Motor neuron (in vitro differentiated cells): ENCODE results near the gene TTLL11. TPM values are rescaled to one million over a fixed set of nuclear protein-coding genes. Genes with fewer than 3 reads are reported as not detected.
"Not testable (repeated sequence)": the region's sequence is repeated elsewhere in the genome, so short reads cannot be mapped to it uniquely, and the experiment has no call there.

Experiments
- ATAC-seq, 8 experiments: fragments of 200-7000 bp; cut with Tn5 transposase; replicated peaks in 6 of 8; 2 replicates each; pipeline ENCODE4 v1.8.0; 2021; ENCODE audit warnings: mild to moderate bottlenecking in 8 of 8, moderate library complexity in 8 of 8
- H3K27ac ChIP-seq, 2 donors: fragments of 250-450 bp; sonication (Bioruptor Pico); 2 replicates each; pipeline ENCODE4 v1.9.0; 2021; ENCODE audit warnings: antibody characterized with exemption in 2 of 2, mild to moderate bottlenecking in 2 of 2, moderate library complexity in 1 of 2
- H3K4me1 ChIP-seq, 2 donors: fragments of 250-450 bp; sonication (Bioruptor Pico); replicated peaks in 1 of 2; 2 replicates each; pipeline ENCODE4 v1.6.1; 2021; ENCODE audit warnings: antibody characterized with exemption in 2 of 2, mild to moderate bottlenecking in 2 of 2, moderate library complexity in 1 of 2
- H3K4me3 ChIP-seq, 5 donors: fragments of 250-450 bp; sonication (Bioruptor Pico); 2 replicates each; pipeline ENCODE4 v1.9.0; 2021; ENCODE audit warnings: antibody characterized with exemption in 5 of 5, mild to moderate bottlenecking in 5 of 5, moderate library complexity in 4 of 5
- WGBS, 10 experiments: fragments of 450-650 bp; shearing (Covaris generic); methylation state at CpG; one replicate each; pipeline ENCODE4 v1.0.0; 2022; 5-methylcytosine and 5-hydroxymethylcytosine counted together
- in situ Hi-C, 9 experiments: fragments of 400-800 bp; cut with MboI; loops; one replicate each; pipeline ENCODE4 v1.15.0; 2021; ENCODE audit warnings: low sequenced_read_pairs in 9 of 9, low pct_unique_long_range_greater_than_20kb in 2 of 9; ENCODE audit not compliant: unreplicated experiment in 9 of 9
- total RNA-seq, 8 experiments: library from RNA; unstranded; fragments of 300-600 nt; gene quantifications; 2 replicates each; pipeline versions ENCODE4 v1.2.3 to v1.2.4, GENCODE V29; 2022

TTLL11 gene
- total RNA-seq, 8 experiments from 2014 or later: 5.7 to 16.9 (median 11.2) TPM

DNA sequence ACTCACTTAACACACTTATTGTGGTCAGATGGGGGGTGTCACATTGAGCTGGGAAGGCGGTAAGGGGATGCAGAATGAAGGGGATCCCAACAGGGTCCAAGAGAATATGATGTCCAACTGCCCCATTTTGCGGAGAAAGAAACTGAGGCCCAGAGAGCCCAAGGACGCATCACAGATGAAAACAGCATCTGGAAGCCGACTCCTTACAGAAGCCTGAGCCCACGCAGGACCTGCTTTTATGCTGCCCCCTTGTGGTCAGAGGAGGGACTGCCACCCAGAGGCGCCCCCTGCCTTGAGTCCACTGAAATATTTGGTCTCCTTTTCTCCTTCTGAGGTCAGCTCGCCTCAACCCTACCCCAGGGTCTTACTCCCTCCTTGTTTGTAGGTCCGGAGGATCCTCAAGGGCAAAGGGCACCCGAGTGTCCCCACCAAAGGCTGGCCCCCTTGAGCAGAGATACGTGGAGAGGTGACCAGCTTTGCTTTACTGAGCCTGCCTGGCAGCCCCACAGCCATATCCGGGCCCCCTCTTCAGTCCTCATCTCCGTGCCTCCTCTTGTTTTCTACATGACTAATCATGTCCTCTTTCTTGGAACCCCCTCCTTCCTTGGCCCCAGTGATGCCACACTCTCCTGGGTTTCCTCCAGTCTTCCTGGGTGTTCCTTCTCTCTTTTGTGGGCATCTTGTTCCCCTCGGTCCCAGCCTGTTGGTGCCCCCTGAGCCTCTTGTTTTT, 30.0 kb upstream of the TTLL11 start:
- peaks cover 0 to 2% of the 10 kb centered on the region in 2 donors for H3K4me1 ChIP-seq
- in situ Hi-C loops: loop anchor here (10.0 to 25.0 kb wide), 5 partner anchors 222 to 689 kb away; partner anchors contain the start of genes OR1K1 (in 3 of the 9) and PTGS1 (in 1 of the 9)
- no peak overlapping the region for H3K27ac ChIP-seq
- ATAC-seq: peak; percentile 25 to 65 (median 36)
- no peak overlapping the region for H3K4me3 ChIP-seq
- 0 to 80% (median 20%) methylated on average over 1 to 10 of the region's 13 CpGs; no CpG with 5 or more reads in 1 of the 10 experiments for WGBS, 10 experiments

DNA sequence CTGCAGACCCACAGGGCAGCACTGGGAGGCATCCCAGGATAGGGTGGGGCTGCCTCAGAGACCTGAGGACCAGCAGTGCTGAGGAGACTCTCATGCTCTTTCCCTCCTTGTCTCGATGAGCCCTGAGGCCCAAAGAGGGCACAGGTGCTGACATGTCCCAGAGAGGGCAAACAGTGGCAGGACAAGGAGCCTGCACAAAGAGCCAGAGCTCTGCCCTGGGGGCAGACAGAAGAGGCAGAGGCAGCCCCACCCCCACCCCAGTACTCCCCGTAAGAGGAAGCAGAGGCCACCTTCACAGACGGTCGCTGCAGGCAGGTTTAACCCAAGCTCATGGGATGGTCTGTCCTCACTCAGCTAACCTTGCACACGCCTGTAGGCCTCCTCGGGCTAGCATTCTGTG, 29.4 kb upstream of the TTLL11 start:
- H3K4me1 ChIP-seq: peaks cover 0 to 2% of the 10 kb centered on the region in 2 donors
- WGBS, 10 experiments: no CpG with 5 or more reads among the region's 6 CpGs
- no peak overlapping the region for H3K27ac ChIP-seq
- H3K4me3 ChIP-seq: no peak overlapping the region
- no peak for ATAC-seq
- in situ Hi-C loops: loop anchor here (10.0 to 25.0 kb wide), 5 partner anchors 222 to 690 kb away; partner anchors contain the start of genes OR1K1 (in 3 of the 9) and PTGS1 (in 1 of the 9)

DNA sequence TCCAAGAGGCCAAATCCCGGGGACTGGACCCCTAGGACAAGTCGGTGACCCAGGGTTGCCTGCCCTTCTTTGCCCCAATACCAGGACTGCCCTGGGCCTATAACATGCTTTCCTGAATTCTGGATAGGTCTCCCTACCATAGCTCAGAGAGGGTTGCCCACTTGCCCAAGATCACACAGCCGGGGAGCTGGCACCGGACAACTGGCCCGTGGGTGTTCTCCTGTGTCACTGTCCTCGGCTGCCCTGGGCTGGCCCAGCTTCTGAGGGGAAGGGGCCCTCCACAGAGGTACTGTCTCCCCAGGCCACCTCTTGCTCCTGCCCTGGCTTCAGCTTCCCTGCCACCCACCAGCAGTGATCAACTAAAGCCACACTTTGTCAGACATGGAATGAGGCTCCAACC, 28.8 kb upstream of the TTLL11 start:
- Histone ChIP-seq H3K4me3 (no peak overlapping the region), H3K27ac (no peak overlapping the region), H3K4me1 (peaks cover 0 to 2% of the 10 kb centered on the region in 2 donors)
- 58 to 100% (median 90%) methylated on average over 1 to 6 of the region's 6 CpGs; no CpG with 5 or more reads in 6 of the 10 experiments for WGBS, 10 experiments
- no peak for ATAC-seq
- in situ Hi-C loops: loop anchor here (10.0 to 25.0 kb wide), 5 partner anchors 223 to 690 kb away; partner anchors contain the start of genes OR1K1 (in 3 of the 9) and PTGS1 (in 1 of the 9)

DNA sequence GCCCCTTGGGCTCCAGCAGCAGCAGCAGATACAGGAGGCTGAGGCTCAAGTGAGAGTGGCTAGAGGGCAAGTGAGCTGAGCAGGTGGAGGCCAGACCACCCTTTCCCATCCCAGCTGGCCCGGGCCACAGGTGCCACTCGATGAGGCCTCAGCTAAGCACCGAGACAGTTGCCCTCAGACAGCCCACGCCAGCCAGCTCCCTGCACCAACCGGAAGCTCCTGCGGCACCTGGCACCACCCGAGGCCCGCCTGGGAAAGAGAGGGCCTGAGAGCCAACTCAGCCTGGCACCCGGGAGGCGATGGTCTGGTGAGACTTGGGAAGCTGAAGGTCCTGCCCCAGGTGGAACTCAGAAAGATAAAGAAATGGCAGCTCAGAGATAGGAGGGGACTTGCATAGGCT, 28.3 kb upstream of the TTLL11 start:
- WGBS, 10 experiments: 60 to 100% (median 100%) methylated on average over 1 to 2 of the region's 10 CpGs; no CpG with 5 or more reads in 7 of the 10 experiments
- in situ Hi-C loops: loop anchor here (10.0 to 25.0 kb wide), 5 partner anchors 223 to 691 kb away; partner anchors contain the start of genes OR1K1 (in 3 of the 9) and PTGS1 (in 1 of the 9)
- ATAC-seq: no peak

DNA sequence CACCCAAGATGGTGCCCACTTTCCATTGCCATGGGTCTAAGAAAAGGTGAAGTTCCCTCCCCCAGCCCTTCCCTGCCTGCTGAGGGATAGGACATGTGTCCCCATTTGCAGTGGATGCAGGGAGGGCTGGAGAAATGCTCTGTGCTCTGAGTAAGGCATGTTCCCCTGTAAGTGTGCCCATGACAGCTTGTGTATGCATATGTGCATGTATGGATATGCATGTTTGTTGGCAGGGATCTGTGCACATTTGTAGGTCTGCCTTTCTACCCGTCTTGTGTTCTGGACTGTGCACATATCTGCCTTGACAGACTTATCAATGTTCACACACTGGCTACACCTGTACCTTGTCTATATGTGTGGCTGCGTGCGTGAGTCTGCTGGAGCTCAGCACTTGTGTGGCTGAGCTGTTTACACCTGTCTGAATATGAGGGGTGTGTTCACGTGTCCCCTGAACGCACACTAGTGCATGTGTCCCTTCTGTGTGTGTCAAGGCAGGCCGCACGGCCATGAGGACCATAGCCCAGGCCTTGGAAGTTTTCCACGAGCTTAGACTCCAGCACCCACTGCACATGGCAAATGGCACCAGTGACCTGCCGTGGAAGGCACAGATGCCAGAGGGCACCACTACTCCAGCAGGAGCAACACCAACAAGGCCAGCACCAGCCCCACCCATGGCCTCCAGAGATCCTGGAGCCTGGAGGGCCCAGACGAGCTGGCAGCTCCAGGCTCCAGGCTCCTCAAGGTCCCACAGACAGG, 27.4 kb upstream of the TTLL11 start:
- Histone ChIP-seq H3K27ac (no peak overlapping the region), H3K4me3 (no peak overlapping the region), H3K4me1 (peaks cover 0 to 3% of the 10 kb centered on the region in 2 donors)
- in situ Hi-C loops: loop anchor here (10.0 to 25.0 kb wide), 5 partner anchors 224 to 692 kb away; partner anchors contain the start of genes OR1K1 (in 3 of the 9) and PTGS1 (in 1 of the 9)
- 17 to 89% (median 53%) methylated on average over 1 to 6 of the region's 10 CpGs; no CpG with 5 or more reads in 5 of the 10 experiments for WGBS, 10 experiments
- peak in 3 of 8 experiments; percentile 8 to 74 (median 44) for ATAC-seq

More for the DNA sequence above, 28.3 kb upstream of the TTLL11 start:
- Histone ChIP-seq H3K27ac (no peak overlapping the region), H3K4me1 (no peaks in the 10 kb centered on the region), H3K4me3 (no peak overlapping the region)

DNA sequence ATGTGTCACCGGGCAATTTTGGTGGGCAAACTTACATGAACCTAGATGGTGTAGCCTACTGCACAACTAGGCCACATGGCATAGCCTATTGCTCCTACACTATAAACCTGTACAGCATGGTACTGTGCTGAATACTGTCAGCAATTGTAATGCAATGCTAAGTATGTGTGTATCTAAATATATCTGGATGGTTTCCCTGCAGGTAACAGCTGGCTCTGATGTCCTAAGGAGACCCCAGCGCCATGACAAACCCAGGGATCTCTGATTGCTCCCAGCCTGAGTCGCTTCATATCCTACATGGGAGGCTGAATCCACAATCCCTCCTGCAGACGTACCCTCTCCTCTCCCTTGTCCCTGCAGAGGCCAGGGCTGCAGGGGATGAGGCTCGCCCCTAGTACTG, 26.6 kb upstream of the TTLL11 start:
- in situ Hi-C loops: loop anchor here (10.0 to 25.0 kb wide), 5 partner anchors 225 to 693 kb away; partner anchors contain the start of genes OR1K1 (in 3 of the 9) and PTGS1 (in 1 of the 9)
- Histone ChIP-seq H3K4me1 (peaks cover 0 to 3% of the 10 kb centered on the region in 2 donors), H3K27ac (no peak overlapping the region), H3K4me3 (no peak overlapping the region)
- no peak for ATAC-seq
- 39 to 90% (median 66%) methylated on average over 1 to 3 of the region's 5 CpGs; no CpG with 5 or more reads in 4 of the 10 experiments for WGBS, 10 experiments

DNA sequence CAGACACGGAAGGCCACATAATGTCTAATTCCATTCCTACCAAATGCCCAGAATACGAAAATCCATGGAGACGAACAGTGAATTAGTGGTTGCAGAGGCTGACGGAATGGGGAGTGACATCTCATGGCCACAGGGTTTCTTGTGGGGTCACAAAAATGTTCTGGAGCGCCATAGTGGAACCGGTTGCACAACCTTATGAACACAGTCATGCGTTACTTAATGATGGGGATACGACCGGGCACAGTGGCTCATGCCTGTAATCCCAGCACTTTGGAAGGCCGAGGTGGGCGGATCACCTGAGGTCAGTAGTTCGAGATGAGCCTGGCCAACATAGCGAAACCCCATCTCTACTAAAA, 26.0 kb upstream of the TTLL11 start:
- no peak for ATAC-seq
- no peak overlapping the region for H3K4me3 ChIP-seq
- H3K27ac ChIP-seq: no peak overlapping the region
- H3K4me1 ChIP-seq: peaks cover 0 to 3% of the 10 kb centered on the region in 2 donors
- in situ Hi-C loops: loop anchor here in 5 of 9 experiments (25.0 kb wide), 3 partner anchors 243 to 693 kb away; partner anchors contain the start of genes OR1K1 (in 3 of the 5) and PTGS1 (in 1 of the 5)
- 40 to 100% (median 81%) methylated on average over 1 to 12 of the region's 13 CpGs; no CpG with 5 or more reads in 2 of the 10 experiments for WGBS, 10 experiments

DNA sequence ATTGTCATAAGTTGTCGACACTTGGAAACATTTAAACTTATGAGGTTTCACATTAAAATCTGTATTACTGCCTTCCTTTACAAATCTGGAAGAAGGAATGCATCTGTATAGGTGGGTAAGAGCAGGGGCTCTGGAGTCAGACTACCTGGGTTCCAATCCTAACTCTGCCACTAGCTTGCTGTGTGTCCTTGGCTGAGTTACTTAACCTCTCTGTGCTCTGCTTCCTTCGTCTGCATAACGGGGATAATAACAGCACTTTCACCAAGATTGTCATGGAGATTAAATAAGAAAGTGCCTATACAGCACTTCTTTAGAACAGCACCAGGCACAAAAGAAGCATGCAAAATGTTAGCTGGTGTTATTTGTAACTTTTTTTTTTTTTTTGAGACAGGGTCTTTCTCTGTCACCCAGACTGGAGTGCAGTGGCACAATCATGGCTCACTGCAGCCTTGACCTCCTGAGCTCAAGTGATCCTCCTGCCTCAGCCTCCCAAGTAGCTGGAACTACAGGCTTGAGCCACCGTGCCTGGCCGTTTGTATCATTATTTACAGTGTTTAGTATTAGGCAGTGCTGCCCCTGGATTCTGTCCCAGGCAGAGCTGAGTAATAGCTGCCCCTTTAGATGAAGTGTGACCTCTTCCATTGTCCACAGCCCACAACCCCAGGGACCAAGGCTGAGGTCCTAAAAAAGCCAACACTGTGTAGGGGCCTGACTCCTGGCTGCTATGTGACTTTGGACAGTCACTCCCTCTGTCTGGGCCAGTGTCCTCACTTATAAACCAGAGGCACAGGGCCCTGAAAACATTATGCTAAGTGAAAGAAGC, 25.4 kb upstream of the TTLL11 start:
- ATAC-seq: no peak
- in situ Hi-C loops: loop anchor here in 5 of 9 experiments (25.0 kb wide), 3 partner anchors 244 to 694 kb away; partner anchors contain the start of genes OR1K1 (in 3 of the 5) and PTGS1 (in 1 of the 5)
- H3K4me1 ChIP-seq: peaks cover 3% of the 10 kb centered on the region in 2 donors
- H3K27ac ChIP-seq: no peak overlapping the region
- H3K4me3 ChIP-seq: no peak overlapping the region
- 14 to 100% (median 76%) methylated on average over 1 to 5 of the region's 5 CpGs for WGBS, 10 experiments

DNA sequence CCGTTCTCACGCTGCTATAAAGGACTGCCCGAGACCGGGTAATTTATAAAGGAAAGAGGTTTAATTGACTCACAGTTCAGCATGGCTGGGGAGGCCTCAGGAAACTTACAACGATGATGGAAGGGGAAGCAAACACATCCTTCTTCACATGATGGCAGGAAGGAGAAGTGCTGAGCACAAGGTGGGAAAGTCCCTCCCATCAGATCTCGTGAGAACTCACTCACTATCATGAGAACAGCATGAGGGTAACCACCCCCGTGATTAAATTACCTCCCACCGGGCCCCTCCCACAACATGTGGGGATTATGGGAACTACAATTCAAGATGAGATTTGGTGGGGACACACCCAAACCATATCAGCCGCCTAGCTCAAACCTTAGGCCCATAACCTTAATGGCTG, 24.1 kb upstream of the TTLL11 start:
- not testable (repeated sequence) for ATAC-seq, H3K27ac ChIP-seq, H3K4me1 ChIP-seq, H3K4me3 ChIP-seq
- WGBS, 10 experiments: 60 to 94% (median 84%) methylated on average over 1 to 8 of the region's 9 CpGs; no CpG with 5 or more reads in 3 of the 10 experiments
- in situ Hi-C loops: loop anchor here in 5 of 9 experiments (25.0 kb wide), 3 partner anchors 245 to 695 kb away; partner anchors contain the start of genes OR1K1 (in 3 of the 5) and PTGS1 (in 1 of the 5)

DNA sequence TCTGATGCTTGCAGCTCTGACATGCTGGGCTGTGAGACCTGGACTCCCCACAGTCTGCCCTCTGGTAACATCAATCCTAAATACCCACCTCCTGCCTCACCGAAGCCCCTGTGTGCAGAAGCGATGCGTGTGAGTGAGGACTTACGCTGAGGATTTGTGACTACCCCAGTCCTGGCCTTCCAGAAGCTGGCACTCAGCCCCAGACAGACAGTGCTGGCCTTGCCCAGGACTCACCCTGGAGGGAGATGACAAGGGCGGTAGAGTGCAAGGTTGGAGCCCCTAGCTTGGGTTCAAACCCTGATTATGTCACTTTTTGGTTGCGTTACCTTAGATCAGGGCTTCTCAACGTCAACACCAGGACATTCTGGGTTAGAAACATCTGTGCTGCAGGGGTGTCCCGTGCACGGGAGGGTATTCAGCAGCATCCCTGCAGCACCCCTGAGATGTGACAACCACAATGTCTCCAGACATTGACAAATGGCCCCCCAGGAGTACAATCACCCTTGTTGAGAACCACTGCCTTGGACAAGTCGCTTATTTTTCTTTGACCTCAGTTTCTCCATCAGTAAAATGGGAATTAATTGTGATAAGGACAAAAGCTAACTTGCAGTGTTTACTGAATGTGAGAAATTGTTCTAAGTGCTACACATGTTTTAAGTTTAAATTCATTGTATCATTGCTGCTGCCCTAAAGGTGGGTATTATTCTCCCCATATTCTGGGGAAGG, 23.5 kb upstream of the TTLL11 start:
- Histone ChIP-seq H3K27ac (no peak overlapping the region), H3K4me1 (peaks cover 3 to 4% of the 10 kb centered on the region in 2 donors), H3K4me3 (no peak overlapping the region)
- ATAC-seq: no peak
- 64 to 100% (median 91%) methylated on average over 1 to 8 of the region's 10 CpGs; no CpG with 5 or more reads in 3 of the 10 experiments for WGBS, 10 experiments
- in situ Hi-C loops: loop anchor here in 5 of 9 experiments (25.0 kb wide), 3 partner anchors 246 to 696 kb away; partner anchors contain the start of genes OR1K1 (in 3 of the 5) and PTGS1 (in 1 of the 5)

DNA sequence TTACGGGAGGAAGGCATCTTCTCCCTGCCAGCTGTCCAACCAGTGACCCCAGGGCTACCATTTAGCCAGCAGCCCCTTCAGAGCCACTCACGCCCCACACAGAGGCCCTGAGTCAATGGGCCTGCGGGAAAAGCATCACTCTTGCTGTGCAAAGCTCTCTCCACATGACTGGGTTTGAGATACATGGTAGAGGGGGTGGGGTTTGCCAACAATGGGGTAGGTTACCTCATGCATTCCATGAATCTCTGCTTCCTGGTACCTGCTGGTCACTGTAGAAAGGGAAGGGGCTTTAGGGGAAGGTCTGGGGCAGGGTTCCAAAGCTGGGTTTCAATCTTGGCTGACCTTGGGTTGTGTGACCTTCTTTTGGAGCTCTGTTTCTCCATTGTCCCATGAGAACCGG, 22.9 kb upstream of the TTLL11 start:
- in situ Hi-C loops: loop anchor here in 5 of 9 experiments (25.0 kb wide), 3 partner anchors 246 to 696 kb away; partner anchors contain the start of genes OR1K1 (in 3 of the 5) and PTGS1 (in 1 of the 5)
- Histone ChIP-seq H3K27ac (no peak overlapping the region), H3K4me1 (peaks cover 3 to 4% of the 10 kb centered on the region in 2 donors), H3K4me3 (no peak overlapping the region)
- peak in 3 of 8 experiments; percentile 20 to 71 (median 36) for ATAC-seq
- WGBS, 10 experiments: 30 to 100% (median 46%) methylated on average over 1 to 4 of the region's 4 CpGs; no CpG with 5 or more reads in 4 of the 10 experiments
